Neural progenitor cell (in vitro differentiated cells): Measurements from ENCODE around the gene GLP1R. TPM values are rescaled to one million over a fixed set of nuclear protein-coding genes. Genes with fewer than 3 reads are reported as not detected.

ENCODE experiments used
- DNase-seq: peaks from one replicate; pipeline ENCODE4 v3.0.0-alpha.2; 2016; ENCODE audit warnings: low spot score
- H2AFZ ChIP-seq: fragments of 200-600 bp; sonication (generic); replicated peaks from 2 replicates; pipeline ENCODE4 v1.6.1; 2016; ENCODE audit warnings: antibody characterized with exemption
- H3F3A ChIP-seq: fragments of 200-600 bp; sonication (generic); 2 replicates; pipeline ENCODE4 v1.6.1; 2016; ENCODE audit warnings: antibody characterized with exemption, low read depth
- H3K27ac ChIP-seq: fragments of 200-600 bp; sonication (generic); 2 replicates; pipeline ENCODE4 v1.5.1; 2016; ENCODE audit warnings: mild to moderate bottlenecking
- H3K27me3 ChIP-seq: fragments of 200-600 bp; sonication (generic); 2 replicates; pipeline ENCODE4 v1.6.1; 2016; ENCODE audit warnings: mild to moderate bottlenecking, moderate library complexity
- H3K36me3 ChIP-seq: fragments of 200-600 bp; sonication (generic); 2 replicates; pipeline ENCODE4 v1.5.1; 2016
- H3K4me1 ChIP-seq: fragments of 200-600 bp; sonication (generic); 2 replicates; pipeline ENCODE4 v1.6.1; 2016; ENCODE audit warnings: mixed run types
- H3K4me2 ChIP-seq: fragments of 200-600 bp; sonication (generic); 2 replicates; pipeline ENCODE4 v1.6.1; 2016
- H3K4me3 ChIP-seq: fragments of 200-600 bp; sonication (generic); 2 replicates; pipeline ENCODE4 v1.5.1; 2016
- H3K79me2 ChIP-seq: fragments of 200-600 bp; sonication (generic); 2 replicates; pipeline ENCODE4 v1.6.1; 2016; ENCODE audit warnings: low read depth
- H3K9ac ChIP-seq: fragments of 200-600 bp; sonication (generic); 2 replicates; pipeline ENCODE4 v1.6.1; 2016
- H3K9me3 ChIP-seq: fragments of 200-600 bp; sonication (generic); 2 replicates; pipeline ENCODE4 v1.5.1; 2016; ENCODE audit warnings: low read depth
- H4K20me1 ChIP-seq: fragments of 200-600 bp; sonication (generic); 2 replicates; pipeline ENCODE4 v1.6.1; 2016; ENCODE audit warnings: low read depth
- H3K27ac Mint-ChIP-seq: 3 replicates; pipeline ENCODE4 v1.8.0; 2021; ENCODE audit warnings: mixed read lengths
- H3K27me3 Mint-ChIP-seq: 2 replicates; pipeline ENCODE4 v1.8.0; 2022; ENCODE audit warnings: low read depth, mild to moderate bottlenecking, inconsistent platforms, moderate library complexity, mixed read lengths; ENCODE audit not compliant: insufficient read depth
- H3K36me3 Mint-ChIP-seq: 3 replicates; pipeline ENCODE4 v1.8.0; 2021; ENCODE audit warnings: mixed read lengths
- H3K4me1 Mint-ChIP-seq: 3 replicates; pipeline ENCODE4 v1.8.0; 2021; ENCODE audit warnings: mixed read lengths
- H3K4me3 Mint-ChIP-seq: 3 replicates; pipeline ENCODE4 v1.8.0; 2021; ENCODE audit warnings: mild to moderate bottlenecking, moderate library complexity, mixed read lengths
- H3K9me3 Mint-ChIP-seq: 3 replicates; pipeline ENCODE4 v1.8.0; 2020; ENCODE audit warnings: mixed read lengths
- CTCF ChIP-seq: fragments of 200-600 bp; sonication (generic); IDR thresholded peaks from 2 replicates; pipeline ENCODE4 v1.5.1; 2017; ENCODE audit warnings: antibody characterized with exemption, mild to moderate bottlenecking
- EZH2 ChIP-seq: fragments of 200-600 bp; sonication (generic); IDR thresholded peaks from 2 replicates; pipeline ENCODE4 v1.6.1; 2017; ENCODE audit warnings: antibody characterized with exemption, mild to moderate bottlenecking, moderate library complexity
- EZH2phosphoT487 ChIP-seq: fragments of 200-600 bp; sonication (generic); IDR thresholded peaks from 2 replicates; pipeline ENCODE4 v1.6.1; 2017; ENCODE audit warnings: antibody characterized with exemption
- total RNA-seq: library from RNA; depleted of rRNA; stranded (reverse); fragments of >200 nt; gene quantifications from 2 replicates; pipeline ENCODE4 v1.2.3, GENCODE V29; 2015; ENCODE audit warnings: low replicate concordance

GLP1R gene
- total RNA-seq, 1 donor from 2014 or later, result 0.82 TPM

- Mint-ChIP-seq H3K4me1 (peaks cover 4% of the 10 kb centered on the region), H3K27me3 (peaks cover 44% of the 10 kb centered on the region), H3K4me3 (no peak overlapping the region), H3K36me3 (no peaks in the 10 kb centered on the region), H3K9me3 (no peaks in the 10 kb centered on the region), H3K27ac (no peak overlapping the region)
- no peak overlapping the region for H3K9ac ChIP-seq
- no peak overlapping the region for H2AFZ ChIP-seq
- no peak overlapping the region for H3K4me2 ChIP-seq
- no peaks in the 10 kb centered on the region for H3K4me1 ChIP-seq
- no peaks in the 10 kb centered on the region for H3K9me3 ChIP-seq
- H3K4me3 ChIP-seq, result no peak overlapping the region
- DNase-seq, result no peak
- no peaks in the 10 kb centered on the region for H3K79me2 ChIP-seq
- peaks cover 2% of the 10 kb centered on the region for H3F3A ChIP-seq
- H3K27me3 ChIP-seq, result peaks cover 45% of the 10 kb centered on the region
- H3K36me3 ChIP-seq, result no peaks in the 10 kb centered on the region
- H4K20me1 ChIP-seq, result peaks cover 24% of the 10 kb centered on the region
- H3K27ac ChIP-seq, result no peak overlapping the region
- TF ChIP-seq CTCF (no peak), EZH2 (no peak), EZH2phosphoT487 (no peak)
These were observed 3.0 kb downstream of the GLP1R start for GRCh38 chr6:39051399-39052122.

- Mint-ChIP-seq H3K36me3 (no peaks in the 10 kb centered on the region), H3K4me1 (peaks cover 4% of the 10 kb centered on the region), H3K27me3 (peaks cover 33% of the 10 kb centered on the region), H3K9me3 (no peaks in the 10 kb centered on the region), H3K27ac (no peak overlapping the region), H3K4me3 (no peak overlapping the region)
- H2AFZ ChIP-seq, result no peak overlapping the region
- peaks cover 2% of the 10 kb centered on the region for H3F3A ChIP-seq
- H3K27me3 ChIP-seq, result peaks cover 30% of the 10 kb centered on the region
- H3K9ac ChIP-seq, result no peak overlapping the region
- H3K27ac ChIP-seq, result no peak overlapping the region
- H3K9me3 ChIP-seq, result no peaks in the 10 kb centered on the region
- peaks cover 24% of the 10 kb centered on the region for H4K20me1 ChIP-seq
- H3K4me3 ChIP-seq, result no peak overlapping the region
- no peak for DNase-seq
- no peaks in the 10 kb centered on the region for H3K4me1 ChIP-seq
- H3K79me2 ChIP-seq, result no peaks in the 10 kb centered on the region
- no peak for TF ChIP-seq EZH2
- TF ChIP-seq EZH2phosphoT487, result no peak
- no peak for TF ChIP-seq CTCF
- H3K36me3 ChIP-seq, result no peaks in the 10 kb centered on the region
- no peak overlapping the region for H3K4me2 ChIP-seq
These were observed 4.5 kb downstream of the GLP1R start for GRCh38 chr6:39053016-39053624.

- Histone ChIP-seq H3K9ac (no peak overlapping the region), H3K27ac (no peak overlapping the region), H3K4me2 (no peak overlapping the region), H3K27me3 (peaks cover 21% of the 10 kb centered on the region), H3K36me3 (no peaks in the 10 kb centered on the region), H3F3A (peaks cover 2% of the 10 kb centered on the region), H3K4me3 (no peak overlapping the region), H4K20me1 (peaks cover 23% of the 10 kb centered on the region), H3K79me2 (no peaks in the 10 kb centered on the region), H2AFZ (no peak overlapping the region), H3K4me1 (no peaks in the 10 kb centered on the region), H3K9me3 (no peaks in the 10 kb centered on the region)
- Mint-ChIP-seq H3K27me3 (peaks cover 34% of the 10 kb centered on the region), H3K4me3 (no peak overlapping the region), H3K4me1 (peaks cover 4% of the 10 kb centered on the region), H3K27ac (no peak overlapping the region), H3K9me3 (no peaks in the 10 kb centered on the region), H3K36me3 (no peaks in the 10 kb centered on the region)
- DNase-seq, result no peak
- no peak for TF ChIP-seq EZH2phosphoT487
These were observed 5.4 kb downstream of the GLP1R start for GRCh38 chr6:39053854-39054576.
